NK-92 treated with Interleukin-12 subunit alpha and Interleukin-12 subunit beta, amount 100 ng/mL, for 24 hours (cell line): ENCODE measurements around the gene RXFP1.

Source experiments
- DNase-seq: peaks from one replicate; lab custom pipeline; 2025; lab: John Stamatoyannopoulos, UW

The RXFP1 gene

GRCh38 chr4:158671915-158672806 lies 150.5 kb downstream of the RXFP1 start, which contains the start of gene ETFDH:
TSS of gene ETFDH (plus strand) at chr4:158672296. CDS start at chr4:158672457, 161 bp downstream.
- peak; percentile 93 for DNase-seq

DNA sequence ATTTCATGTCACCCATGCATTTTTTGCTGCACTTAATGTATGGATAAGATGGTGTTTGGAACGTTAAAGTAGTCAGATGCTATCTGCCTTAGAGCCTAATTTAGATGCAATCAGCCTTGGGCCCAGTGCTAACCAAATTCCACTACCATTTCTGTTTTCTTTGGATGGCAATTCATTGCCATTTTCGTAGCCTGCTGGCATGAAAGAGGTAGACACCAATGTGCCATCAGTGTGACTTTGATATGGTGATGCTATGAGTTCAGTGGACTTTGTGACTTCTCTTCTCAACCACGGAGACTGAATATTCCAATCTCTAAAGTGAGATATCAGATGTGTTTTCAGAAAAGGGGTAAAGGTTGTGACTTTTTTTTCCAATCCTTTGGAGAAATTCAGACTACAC lies 152.0 kb downstream of the RXFP1 start:
- no peak for DNase-seq

GRCh38 chr4:158676076-158676475 lies 154.4 kb downstream of the RXFP1 start:
- no peak for DNase-seq

GRCh38 chr4:158678767-158679166 lies 157.1 kb downstream of the RXFP1 start:
- no peak for DNase-seq

GRCh38 chr4:158681629-158682028 lies 159.9 kb downstream of the RXFP1 start:
- DNase-seq, result no peak

DNA sequence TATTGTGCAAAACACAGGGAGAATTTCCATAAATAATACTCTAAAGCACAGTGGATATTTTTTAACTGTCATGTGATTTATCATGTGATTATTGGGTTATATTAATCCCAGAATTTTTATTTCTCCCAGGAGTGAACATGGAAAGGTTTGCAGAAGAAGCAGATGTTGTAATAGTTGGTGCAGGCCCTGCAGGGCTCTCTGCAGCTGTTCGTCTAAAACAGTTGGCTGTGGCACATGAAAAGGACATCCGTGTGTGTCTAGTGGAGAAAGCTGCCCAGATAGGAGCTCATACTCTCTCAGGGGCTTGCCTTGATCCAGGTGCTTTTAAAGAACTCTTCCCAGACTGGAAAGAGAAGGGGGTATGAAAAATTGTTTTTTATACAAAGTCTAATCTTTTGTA lies 160.4 kb downstream of the RXFP1 start:
- DNase-seq, result no peak

GRCh38 chr4:158688813-158689212 lies 167.1 kb downstream of the RXFP1 start:
- no peak for DNase-seq
